ENCODE results near the gene EHBP1.

The EHBP1 gene

GRCh38 chr2:62705007-62705829 is at the start of gene EHBP1:
Gene EHBP1 (plus strand): TSS chr2:62705713. CDS start chr2:62707192, 1,479 bp downstream.
- DNase-seq (ENCODE audit: low spot score), result peak; percentile 99

- DNase-seq (ENCODE audit: low spot score), result no peak
Measured at GRCh38 chr2:62657783-62658182, 47.7 kb upstream of the EHBP1 start.

GRCh38 chr2:62658891-62659290 is 46.6 kb upstream of the EHBP1 start:
- no peak for DNase-seq (ENCODE audit: low spot score)

- DNase-seq (ENCODE audit: low spot score), result no peak
Measured at GRCh38 chr2:62660087-62660486, 45.4 kb upstream of the EHBP1 start.

GRCh38 chr2:62660582-62661262 is 44.8 kb upstream of the EHBP1 start:
- DNase-seq (ENCODE audit: low spot score), result no peak

GRCh38 chr2:62661263-62661635 is 44.3 kb upstream of the EHBP1 start:
- no peak for DNase-seq (ENCODE audit: low spot score)

- no peak for DNase-seq (ENCODE audit: low spot score)
Measured at GRCh38 chr2:62662131-62662530, 43.4 kb upstream of the EHBP1 start.

GRCh38 chr2:62662554-62662953 is 43.0 kb upstream of the EHBP1 start:
- no peak for DNase-seq (ENCODE audit: low spot score)

GRCh38 chr2:62663411-62663810 is 42.1 kb upstream of the EHBP1 start:
- no peak for DNase-seq (ENCODE audit: low spot score)

- no peak for DNase-seq (ENCODE audit: low spot score)
Measured at GRCh38 chr2:62663920-62664795, 41.4 kb upstream of the EHBP1 start.

- DNase-seq (ENCODE audit: low spot score), result no peak
Measured at GRCh38 chr2:62665446-62665845, 40.1 kb upstream of the EHBP1 start.

- no peak for DNase-seq (ENCODE audit: low spot score)
Measured at GRCh38 chr2:62669180-62669579, 36.3 kb upstream of the EHBP1 start.

- no peak for DNase-seq (ENCODE audit: low spot score)
Measured at GRCh38 chr2:62672601-62673000, 32.9 kb upstream of the EHBP1 start.

- no peak for DNase-seq (ENCODE audit: low spot score)
Measured at GRCh38 chr2:62675062-62675461, 30.5 kb upstream of the EHBP1 start.

- no peak for DNase-seq (ENCODE audit: low spot score)
Measured at GRCh38 chr2:62685256-62685655, 20.3 kb upstream of the EHBP1 start.

GRCh38 chr2:62686012-62686685 is 19.4 kb upstream of the EHBP1 start:
- DNase-seq (ENCODE audit: low spot score), result no peak

- no peak for DNase-seq (ENCODE audit: low spot score)
Measured at GRCh38 chr2:62687636-62688035, 17.9 kb upstream of the EHBP1 start.

GRCh38 chr2:62688771-62689170 is 16.7 kb upstream of the EHBP1 start:
- DNase-seq (ENCODE audit: low spot score), result no peak

- no peak for DNase-seq (ENCODE audit: low spot score)
Measured at GRCh38 chr2:62691186-62691585, 14.3 kb upstream of the EHBP1 start.

GRCh38 chr2:62692225-62692624 is 13.3 kb upstream of the EHBP1 start:
- no peak for DNase-seq (ENCODE audit: low spot score)

GRCh38 chr2:62698653-62699052 is 6.9 kb upstream of the EHBP1 start:
- DNase-seq (ENCODE audit: low spot score), result no peak

GRCh38 chr2:62704654-62705006 is 883 bp upstream of the EHBP1 start:
- DNase-seq (ENCODE audit: low spot score), result no peak

All from left forelimb (tissue), 1 donor.